ENCODE measurements around the gene NUP107.
"Not testable (repeated sequence)": the region's sequence is repeated elsewhere in the genome, so short reads cannot be mapped to it uniquely, and the experiment has no call there.

- TF ChIP-seq, protein P1, sequence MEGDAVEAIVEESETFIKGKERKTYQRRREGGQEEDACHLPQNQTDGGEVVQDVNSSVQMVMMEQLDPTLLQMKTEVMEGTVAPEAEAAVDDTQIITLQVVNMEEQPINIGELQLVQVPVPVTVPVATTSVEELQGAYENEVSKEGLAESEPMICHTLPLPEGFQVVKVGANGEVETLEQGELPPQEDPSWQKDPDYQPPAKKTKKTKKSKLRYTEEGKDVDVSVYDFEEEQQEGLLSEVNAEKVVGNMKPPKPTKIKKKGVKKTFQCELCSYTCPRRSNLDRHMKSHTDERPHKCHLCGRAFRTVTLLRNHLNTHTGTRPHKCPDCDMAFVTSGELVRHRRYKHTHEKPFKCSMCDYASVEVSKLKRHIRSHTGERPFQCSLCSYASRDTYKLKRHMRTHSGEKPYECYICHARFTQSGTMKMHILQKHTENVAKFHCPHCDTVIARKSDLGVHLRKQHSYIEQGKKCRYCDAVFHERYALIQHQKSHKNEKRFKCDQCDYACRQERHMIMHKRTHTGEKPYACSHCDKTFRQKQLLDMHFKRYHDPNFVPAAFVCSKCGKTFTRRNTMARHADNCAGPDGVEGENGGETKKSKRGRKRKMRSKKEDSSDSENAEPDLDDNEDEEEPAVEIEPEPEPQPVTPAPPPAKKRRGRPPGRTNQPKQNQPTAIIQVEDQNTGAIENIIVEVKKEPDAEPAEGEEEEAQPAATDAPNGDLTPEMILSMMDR (IDR thresholded peaks at IDR 0.05), result not testable (repeated sequence)
- TF ChIP-seq POLR2A (IDR thresholded peaks at IDR 0.05), result not testable (repeated sequence)
These were observed 49.3 kb upstream of the NUP107 start for GRCh38 chr12:68637439-68637838.

Data from adrenal gland (tissue), 5 donors.